ENCODE data around the gene DGAT2L6.

DNA sequence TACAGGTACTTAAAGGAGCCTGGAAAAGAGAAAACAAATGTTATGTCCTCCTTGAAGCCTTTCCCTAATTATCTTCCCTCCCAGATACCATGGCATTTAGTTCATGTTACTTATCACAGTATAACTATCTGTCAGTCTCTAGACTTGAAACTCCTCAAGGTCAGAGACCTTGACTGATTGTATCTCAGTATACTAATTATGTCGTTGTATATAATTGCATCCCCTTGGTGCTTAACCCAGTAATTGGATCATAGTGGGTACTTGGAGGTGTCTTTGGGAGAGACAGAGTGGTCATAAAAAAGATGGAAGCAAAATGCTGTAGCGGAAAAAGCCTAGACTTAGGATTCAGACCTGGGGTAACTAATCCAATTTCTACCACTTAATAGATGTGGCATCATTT is 35.9 kb upstream of the DGAT2L6 start:
- TF ChIP-seq POLR2A (IDR thresholded peaks at IDR 0.05), result no peak
- TF ChIP-seq, protein P1, sequence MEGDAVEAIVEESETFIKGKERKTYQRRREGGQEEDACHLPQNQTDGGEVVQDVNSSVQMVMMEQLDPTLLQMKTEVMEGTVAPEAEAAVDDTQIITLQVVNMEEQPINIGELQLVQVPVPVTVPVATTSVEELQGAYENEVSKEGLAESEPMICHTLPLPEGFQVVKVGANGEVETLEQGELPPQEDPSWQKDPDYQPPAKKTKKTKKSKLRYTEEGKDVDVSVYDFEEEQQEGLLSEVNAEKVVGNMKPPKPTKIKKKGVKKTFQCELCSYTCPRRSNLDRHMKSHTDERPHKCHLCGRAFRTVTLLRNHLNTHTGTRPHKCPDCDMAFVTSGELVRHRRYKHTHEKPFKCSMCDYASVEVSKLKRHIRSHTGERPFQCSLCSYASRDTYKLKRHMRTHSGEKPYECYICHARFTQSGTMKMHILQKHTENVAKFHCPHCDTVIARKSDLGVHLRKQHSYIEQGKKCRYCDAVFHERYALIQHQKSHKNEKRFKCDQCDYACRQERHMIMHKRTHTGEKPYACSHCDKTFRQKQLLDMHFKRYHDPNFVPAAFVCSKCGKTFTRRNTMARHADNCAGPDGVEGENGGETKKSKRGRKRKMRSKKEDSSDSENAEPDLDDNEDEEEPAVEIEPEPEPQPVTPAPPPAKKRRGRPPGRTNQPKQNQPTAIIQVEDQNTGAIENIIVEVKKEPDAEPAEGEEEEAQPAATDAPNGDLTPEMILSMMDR (IDR thresholded peaks at IDR 0.05), result no peak

All from tibial nerve (tissue), 3 donors.